ENCODE measurements around the gene TUBD1. TPM values are rescaled to one million over a fixed set of nuclear protein-coding genes. Genes with fewer than 3 reads are reported as not detected.
"Not testable (repeated sequence)": the region's sequence is repeated elsewhere in the genome, so short reads cannot be mapped to it uniquely, and the experiment has no call there.

The TUBD1 gene
- total RNA-seq, 2 experiments from 2014 or later, result 7.9 to 11.1 TPM

GRCh38 chr17:59874376-59874775 is 18.4 kb downstream of the TUBD1 start:
- Mint-ChIP-seq H3K27ac (no peak overlapping the region), H3K4me1 (ENCODE audit: low read depth) (no peaks in the 10 kb centered on the region), H3K9me3 (no peaks in the 10 kb centered on the region), H3K4me3 (no peak overlapping the region), H3K36me3 (ENCODE audit: low read depth) (peaks cover 13% of the 10 kb centered on the region), H3K27me3 (no peaks in the 10 kb centered on the region)
- TF ChIP-seq CTCF (IDR thresholded peaks at IDR 0.05), result no peak
- DNase-seq (no peak), ATAC-seq (no peak)
- ChIA-PET CTCF (no interaction called here), POLR2A (no interaction called here)
- intact Hi-C loops (cut with micrococcal nuclease), result no loop called here

GRCh38 chr17:59873414-59873813 is 19.3 kb downstream of the TUBD1 start:
- H3K4me1 Mint-ChIP-seq (ENCODE audit: low read depth); ATAC-seq; H3K4me3 Mint-ChIP-seq; DNase-seq; intact Hi-C loops (cut with micrococcal nuclease); H3K27me3 Mint-ChIP-seq; POLR2A ChIA-PET; H3K27ac Mint-ChIP-seq; H3K9me3 Mint-ChIP-seq: not testable (repeated sequence)
- CTCF ChIA-PET, result interaction anchor here (1.1 to 1.6 kb wide), 2 partner anchors 126 to 127 kb away, joined by 3 read pairs; no protein-coding TSS in a partner anchor
- H3K36me3 Mint-ChIP-seq (ENCODE audit: low read depth), result peaks cover 13% of the 10 kb centered on the region

- no peak for TF ChIP-seq CTCF (IDR thresholded peaks at IDR 0.05)
- Mint-ChIP-seq H3K4me1 (ENCODE audit: low read depth) (peaks cover 3% of the 10 kb centered on the region), H3K36me3 (ENCODE audit: low read depth) (peaks cover 9% of the 10 kb centered on the region), H3K27me3 (no peaks in the 10 kb centered on the region), H3K27ac (no peak overlapping the region), H3K4me3 (no peak overlapping the region), H3K9me3 (no peaks in the 10 kb centered on the region)
- POLR2A ChIA-PET, result no interaction called here
- DNase-seq (no peak), ATAC-seq (no peak)
- CTCF ChIA-PET, result interaction anchor here (1.1 to 2.9 kb wide), 4 partner anchors 13 to 126 kb away, joined by 3 to 13 read pairs (median 3); no protein-coding TSS in a partner anchor
- intact Hi-C loops (cut with micrococcal nuclease), result no loop called here
These were observed 20.4 kb downstream of the TUBD1 start for GRCh38 chr17:59872351-59872750.

DNA sequence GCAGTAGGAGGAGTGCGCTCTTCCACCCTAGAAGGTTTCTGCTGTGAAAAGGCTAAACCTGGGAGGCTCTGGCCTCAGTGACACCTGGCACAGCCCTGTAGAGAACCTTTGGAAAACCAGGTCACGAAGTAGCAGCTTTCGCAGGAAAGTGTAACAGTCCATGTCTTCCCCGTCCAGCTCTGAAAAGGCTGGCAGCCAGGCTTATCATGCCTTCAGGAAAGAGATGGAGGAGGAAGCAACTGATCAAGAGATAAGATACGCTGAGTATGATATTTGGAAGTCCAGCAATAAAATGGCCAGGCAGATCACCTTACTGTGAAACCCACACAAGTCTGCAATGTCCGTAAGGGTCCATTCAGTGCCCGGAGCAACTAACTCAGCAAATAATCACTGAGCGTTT is 22.3 kb downstream of the TUBD1 start:
- Mint-ChIP-seq H3K27ac (no peak overlapping the region), H3K4me3 (no peak overlapping the region), H3K36me3 (ENCODE audit: low read depth) (peaks cover 16% of the 10 kb centered on the region), H3K27me3 (no peaks in the 10 kb centered on the region), H3K9me3 (no peaks in the 10 kb centered on the region), H3K4me1 (ENCODE audit: low read depth) (peaks cover 3% of the 10 kb centered on the region)
- DNase-seq (no peak), ATAC-seq (no peak)
- no peak for TF ChIP-seq CTCF (IDR thresholded peaks at IDR 0.05)
- intact Hi-C loops (cut with micrococcal nuclease), result no loop called here
- CTCF ChIA-PET, result interaction anchor here (1.0 to 2.9 kb wide), 2 partner anchors 11 to 117 kb away, joined by 3 to 13 read pairs; no protein-coding TSS in a partner anchor
- POLR2A ChIA-PET, result interaction anchor here (0.9 kb wide), 1 partner anchor 23 kb away, joined by 3 read pairs; the partner anchor contains the start of genes RPS6KB1 and TUBD1

DNA sequence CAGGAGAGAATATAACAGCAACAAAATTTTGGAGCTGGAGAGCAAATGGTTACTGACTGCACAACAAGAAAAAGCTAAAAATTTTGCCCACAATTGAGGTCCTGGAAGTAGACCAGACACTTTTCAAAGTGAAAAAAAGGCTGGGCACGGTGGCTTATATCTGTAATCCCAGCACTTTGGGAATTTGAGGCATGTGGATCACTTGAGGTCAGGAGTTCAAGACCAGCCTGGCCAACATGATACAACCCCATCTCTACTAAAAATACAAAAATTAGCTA is 22.9 kb downstream of the TUBD1 start:
- Mint-ChIP-seq H3K9me3 (no peaks in the 10 kb centered on the region), H3K27me3 (no peaks in the 10 kb centered on the region), H3K4me1 (ENCODE audit: low read depth) (peaks cover 3% of the 10 kb centered on the region), H3K36me3 (ENCODE audit: low read depth) (peaks cover 17% of the 10 kb centered on the region), H3K27ac (no peak overlapping the region), H3K4me3 (no peak overlapping the region)
- TF ChIP-seq CTCF (IDR thresholded peaks at IDR 0.05), result no peak
- POLR2A ChIA-PET, result interaction anchor here (0.6 to 1.6 kb wide), 4 partner anchors 22 to 115 kb away, joined by 3 to 5 read pairs (median 4); partner anchors contain the start of genes RPS6KB1 and TUBD1
- ATAC-seq, result no peak
- intact Hi-C loops (cut with micrococcal nuclease), result no loop called here
- CTCF ChIA-PET, result interaction anchor here (1.0 to 2.9 kb wide), 3 partner anchors 10 to 116 kb away, joined by 3 to 13 read pairs (median 5); no protein-coding TSS in a partner anchor
- DNase-seq, result no peak

All from activated CD8-positive, alpha-beta T cell treated with anti-CD3 and anti-CD28 coated beads for 36 hours (primary cell).